Endodermal cell (in vitro differentiated cells): ENCODE measurements around the gene TBC1D1. TPM values are rescaled to one million over a fixed set of nuclear protein-coding genes. Genes with fewer than 3 reads are reported as not detected.
"Not testable (repeated sequence)": the region's sequence is repeated elsewhere in the genome, so short reads cannot be mapped to it uniquely, and the experiment has no call there.

Experiments used
- DNase-seq: peaks from one replicate; pipeline ENCODE4 v3.0.0-alpha.2; 2017
- H3K27ac ChIP-seq: 2 replicates; pipeline ENCODE4 v1.5.1; 2013; ENCODE audit warnings: mild to moderate bottlenecking, low read depth, low read length, moderate library complexity
- H3K27me3 ChIP-seq: 2 replicates; pipeline ENCODE4 v1.6.1; 2013; ENCODE audit warnings: mild to moderate bottlenecking, low read length, moderate library complexity; ENCODE audit not compliant: insufficient read depth, control insufficient read depth, poor library complexity, severe bottlenecking
- H3K36me3 ChIP-seq: 2 replicates; pipeline ENCODE4 v1.7.0; 2013; ENCODE audit warnings: mild to moderate bottlenecking, low read length, moderate library complexity; ENCODE audit not compliant: control insufficient read depth, insufficient read depth
- H3K4me1 ChIP-seq: one replicate; pipeline ENCODE4 v1.7.0; 2013; ENCODE audit warnings: low read length; ENCODE audit not compliant: control insufficient read depth, insufficient read depth
- H3K4me3 ChIP-seq: 2 replicates; pipeline ENCODE4 v1.5.1; 2013; ENCODE audit warnings: mild to moderate bottlenecking, low read length, moderate library complexity
- H3K9ac ChIP-seq: 2 replicates; pipeline ENCODE4 v1.6.1; 2013; ENCODE audit warnings: mild to moderate bottlenecking, low read length, moderate library complexity; ENCODE audit not compliant: poor library complexity, severe bottlenecking; ENCODE audit errors: extremely low read depth
- H3K9me3 ChIP-seq: 2 replicates; pipeline ENCODE4 v1.6.1; 2013; ENCODE audit warnings: mild to moderate bottlenecking, low read length, moderate library complexity; ENCODE audit not compliant: control insufficient read depth
- H3K27ac Mint-ChIP-seq: 2 replicates; pipeline ENCODE4 v1.8.0; 2020; ENCODE audit warnings: mixed read lengths
- H3K27me3 Mint-ChIP-seq: 2 replicates; pipeline ENCODE4 v1.8.0; 2021; ENCODE audit warnings: mild to moderate bottlenecking, mixed read lengths; ENCODE audit not compliant: insufficient read depth
- H3K36me3 Mint-ChIP-seq: 2 replicates; pipeline ENCODE4 v1.8.0; 2020; ENCODE audit warnings: low read depth, mixed read lengths
- H3K4me1 Mint-ChIP-seq: 2 replicates; pipeline ENCODE4 v1.8.0; 2020; ENCODE audit warnings: mixed read lengths
- H3K4me3 Mint-ChIP-seq: 2 replicates; pipeline ENCODE4 v1.8.0; 2020; ENCODE audit warnings: mild to moderate bottlenecking, moderate library complexity, mixed read lengths
- H3K9me3 Mint-ChIP-seq: 2 replicates; pipeline ENCODE4 v1.8.0; 2020; ENCODE audit warnings: mild to moderate bottlenecking, mixed read lengths
- CTCF ChIP-seq: fragments of 200-600 bp; sonication (generic); conservative IDR thresholded peaks from 2 replicates; pipeline ENCODE4 v1.5.0; 2021; ENCODE audit warnings: antibody characterized with exemption, mild to moderate bottlenecking
- WGBS, 2 experiments: methylation state at CpG; one replicate each; pipeline versions ENCODE4 v1.1.5 to v1.1.7; 2013; ENCODE audit warnings: missing lambda C conversion rate in 2 of 2, mixed read lengths in 1 of 2; ENCODE audit not compliant: insufficient coverage in 1 of 2, insufficient read length in 1 of 2; 5-methylcytosine and 5-hydroxymethylcytosine counted together
- total RNA-seq, 2 donors: library from RNA; stranded (reverse); fragmentation: NEBNext Ultra II Directional in 1 of 2; extraction: Animal tissue kit (Norgen Biotek cat#: 25700) in 1 of 2; gene quantifications; 2 replicates in 1 of 2; 3 replicates in 1 of 2; pipeline ENCODE4 v1.2.1, GENCODE V29; 2021

TBC1D1 gene
- total RNA-seq, 2 donors from 2014 or later, result 110 to 122 TPM

DNA sequence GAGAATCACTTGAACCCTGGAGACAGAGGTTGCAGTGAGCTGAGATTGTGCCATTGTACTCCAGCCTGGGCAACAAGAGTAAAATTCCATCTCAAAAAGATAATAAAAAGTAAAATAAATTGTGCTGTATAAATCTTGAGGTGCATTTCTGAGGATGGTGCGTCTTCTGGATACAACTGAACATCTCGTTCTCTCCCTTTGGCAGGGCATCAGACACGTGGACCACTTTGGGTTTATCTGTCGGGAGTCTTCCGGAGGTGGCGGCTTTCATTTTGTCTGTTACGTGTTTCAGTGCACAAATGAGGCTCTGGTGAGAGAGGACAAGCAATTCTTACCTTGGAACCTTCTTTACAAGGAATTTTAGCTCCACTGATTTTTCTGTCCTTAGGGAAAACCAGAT is 129.5 kb downstream of the TBC1D1 start:
- peaks cover 26% of the 10 kb centered on the region for H3K4me1 Mint-ChIP-seq
- H3K36me3 Mint-ChIP-seq, result peaks cover 41% of the 10 kb centered on the region
- Histone ChIP-seq H3K9me3 (peaks cover 7% of the 10 kb centered on the region), H3K27ac (no peak overlapping the region), H3K36me3 (peaks cover 30% of the 10 kb centered on the region), H3K9ac (no peak overlapping the region), H3K4me3 (no peak overlapping the region), H3K27me3 (no peaks in the 10 kb centered on the region), H3K4me1 (no peaks in the 10 kb centered on the region)
- no peak overlapping the region for H3K27ac Mint-ChIP-seq
- no peak overlapping the region for H3K4me3 Mint-ChIP-seq
- DNase-seq, result no peak
- 92 to 94% methylated on average over 6 to 7 of the region's 7 CpGs for WGBS, 2 experiments
- no peaks in the 10 kb centered on the region for H3K27me3 Mint-ChIP-seq
- TF ChIP-seq CTCF, result no peak
- peaks cover 8% of the 10 kb centered on the region for H3K9me3 Mint-ChIP-seq

DNA sequence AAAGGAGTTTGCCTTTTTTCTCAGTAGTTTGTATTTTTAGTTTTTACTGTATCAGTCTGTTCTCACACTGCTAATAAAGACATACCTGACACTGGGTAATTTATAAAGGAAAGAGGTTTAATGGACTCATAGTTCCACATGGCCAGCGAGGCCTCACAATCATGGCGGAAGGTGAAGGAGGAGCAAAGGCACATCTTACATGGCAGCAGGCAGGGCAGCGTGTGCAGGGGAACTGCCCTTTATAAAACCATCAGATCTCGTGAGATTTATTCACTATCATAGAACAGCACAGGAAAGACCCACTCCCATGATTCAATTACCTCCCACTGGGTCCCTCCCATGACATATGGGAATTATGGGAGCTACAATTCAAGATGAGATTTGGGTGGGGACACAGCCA is 130.1 kb downstream of the TBC1D1 start:
- 95 to 100% methylated on average over 2 to 4 of the region's 4 CpGs for WGBS, 2 experiments
- H3K9ac ChIP-seq, H3K27ac Mint-ChIP-seq, H3K4me3 ChIP-seq, H3K27ac ChIP-seq, H3K9me3 ChIP-seq, H3K4me3 Mint-ChIP-seq, H3K27me3 ChIP-seq, DNase-seq, H3K4me1 ChIP-seq, H3K27me3 Mint-ChIP-seq, H3K9me3 Mint-ChIP-seq: not testable (repeated sequence)
- Mint-ChIP-seq H3K36me3 (peaks cover 39% of the 10 kb centered on the region), H3K4me1 (peaks cover 30% of the 10 kb centered on the region)
- H3K36me3 ChIP-seq, result peaks cover 29% of the 10 kb centered on the region

DNA sequence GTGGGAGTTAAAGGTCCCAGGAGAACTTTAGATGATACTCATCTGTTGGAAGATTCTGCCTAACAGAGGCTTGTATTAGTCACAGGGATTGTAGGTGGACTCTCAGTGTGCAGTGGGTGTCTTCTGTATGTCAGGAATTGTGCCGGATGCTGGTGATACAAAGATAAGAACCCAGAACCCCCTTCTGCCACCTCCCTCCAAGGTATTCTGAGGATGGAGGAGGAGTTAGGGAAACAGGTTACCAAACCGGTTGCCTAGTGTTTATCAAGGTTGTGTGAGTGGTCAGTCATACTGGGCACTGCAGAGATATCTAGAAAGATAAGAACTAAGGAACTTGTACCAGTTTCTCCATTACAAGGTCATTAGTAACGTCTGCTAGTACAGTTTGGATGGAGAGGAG is 130.9 kb downstream of the TBC1D1 start:
- TF ChIP-seq CTCF, result no peak
- Histone ChIP-seq H3K4me1 (no peaks in the 10 kb centered on the region), H3K27me3 (no peaks in the 10 kb centered on the region), H3K9me3 (peaks cover 7% of the 10 kb centered on the region), H3K4me3 (no peak overlapping the region), H3K9ac (no peak overlapping the region), H3K36me3 (peaks cover 23% of the 10 kb centered on the region), H3K27ac (no peak overlapping the region)
- peaks cover 37% of the 10 kb centered on the region for H3K36me3 Mint-ChIP-seq
- no peaks in the 10 kb centered on the region for H3K27me3 Mint-ChIP-seq
- no peak overlapping the region for H3K27ac Mint-ChIP-seq
- H3K4me1 Mint-ChIP-seq, result peaks cover 30% of the 10 kb centered on the region
- WGBS, 2 experiments, result 84 to 94% methylated on average over 2 of the region's 3 CpGs
- peaks cover 8% of the 10 kb centered on the region for H3K9me3 Mint-ChIP-seq
- DNase-seq, result no peak
- H3K4me3 Mint-ChIP-seq, result no peak overlapping the region
